Adrenal gland (tissue), 12 donors: ENCODE measurements around the gene SWT1. TPM values are rescaled to one million over a fixed set of nuclear protein-coding genes. Genes with fewer than 3 reads are reported as not detected.

Experiments used
- DNase-seq, 7 donors: peaks; one replicate each; pipeline ENCODE4 v3.0.0-alpha.2; 2019 to 2020
- H3K27ac ChIP-seq, 5 donors: fragments of 200-600 bp; sonication (generic) in 4 of 5; 1 replicate in 3 of 5; 2 replicates in 2 of 5; pipeline versions ENCODE4 v1.5.1 to v1.8.0; 2016 to 2020; ENCODE audit warnings: mild to moderate bottlenecking in 1 of 5
- H3K27me3 ChIP-seq: fragments of 200-600 bp; 2 replicates; pipeline ENCODE4 v1.8.0; 2021
- H3K36me3 ChIP-seq, 2 donors: fragments of 200-600 bp; replicated peaks in 1 of 2; 1 replicate in 1 of 2; 2 replicates in 1 of 2; pipeline versions ENCODE4 v1.5.1 to v1.8.0; 2018 to 2022
- H3K4me1 ChIP-seq, 2 donors: fragments of 200-600 bp; replicated peaks in 1 of 2; 1 replicate in 1 of 2; 2 replicates in 1 of 2; pipeline versions ENCODE4 v1.5.1 to v1.8.0; 2018 to 2021
- H3K4me3 ChIP-seq, 4 donors: fragments of 200-600 bp; sonication (generic) in 3 of 4; one replicate each; pipeline ENCODE4 v1.5.1; 2016 to 2018
- H3K9me3 ChIP-seq, 3 donors: fragments of 200-600 bp; sonication (generic) in 1 of 3; replicated peaks in 1 of 3; 1 replicate in 2 of 3; 2 replicates in 1 of 3; pipeline versions ENCODE4 v1.5.1 to v1.8.0; 2016 to 2021
- CTCF ChIP-seq, 6 experiments: fragments of 450-650 bp in 4 of 6; fragments of 200-600 bp in 2 of 6; sonication (generic) in 1 of 6; IDR thresholded peaks; 1 replicate in 5 of 6; 2 replicates in 1 of 6; pipeline versions ENCODE4 v1.5.1 to v1.8.0; 2016 to 2021; ENCODE audit warnings: antibody characterized with exemption in 6 of 6, mild to moderate bottlenecking in 2 of 6, moderate library complexity in 1 of 6
- POLR2A ChIP-seq, 2 donors: fragments of 450-650 bp; IDR thresholded peaks; one replicate each; pipeline ENCODE4 v1.6.1; 2017; ENCODE audit warnings: antibody characterized with exemption in 2 of 2, mild to moderate bottlenecking in 2 of 2, moderate library complexity in 1 of 2
- WGBS, 4 donors: extraction: QIAGEN DNeasy Blood & Tissue Kit in 2 of 4; methylation state at CpG; one replicate each; pipeline versions ENCODE4 v1.1.5 to v1.1.7; 2013 to 2017; 5-methylcytosine and 5-hydroxymethylcytosine counted together
- intact Hi-C, 2 donors: fragments of 100-400 bp; cut with DNase I; formaldehyde crosslinking; loops; one replicate each; pipeline versions ENCODE4 v1.14.1 to v1.15.0; 2022 to 2023
- polyA plus RNA-seq, 3 donors: library from polyadenylated mRNA; stranded (reverse); fragments of 200-250 nt in 2 of 3; fragments of 350-450 nt in 1 of 3; fragmentation: Illumina TruSeq in 1 of 3; extraction: RNeasy Lipid Tissue Mini Kit (QIAGEN cat#74804) in 1 of 3; gene quantifications; one replicate each; pipeline ENCODE4 v1.2.3, GENCODE V29; 2013 to 2014
- total RNA-seq, 9 donors: library from RNA; depleted of rRNA in 4 of 9; stranded (reverse); fragments of >200 nt in 4 of 9; fragments of 120-200 nt in 1 of 9; fragmentation: NEBNext Ultra II Directional in 1 of 9; extraction: Animal tissue kit (Norgen Biotek cat#: 25700) in 1 of 9; gene quantifications; one replicate each; pipeline versions ENCODE4 v1.1.0 to v1.2.4, GENCODE V29; 2013 to 2023
- donor health status: healthy with polysubstance abuse.
- donor health status: Bipolar disorder and iron deficiency.
- donor health status: DM: yes; HTN: yes; CAD: no.
- donor health status: DM: no; HTN: no; CAD: no.
- donor health status: DM: no; HTN: no; CAD: no.
- donor health status: DM: yes; HTN: yes; CAD: no.

SWT1 gene
- total and polyA plus RNA-seq, 12 donors = 1.9 to 11.0 (median 5.6) TPM

- H3K4me1 ChIP-seq = no peaks in the 10 kb centered on the region
- intact Hi-C loops = no loop called here
- H3K9me3 ChIP-seq = no peaks in the 10 kb centered on the region
- WGBS, 4 donors = 95 to 97% (median 96%) methylated on average over 4 of the region's 4 CpGs
- no peak for TF ChIP-seq CTCF (IDR thresholded peaks at IDR 0.05)
- TF ChIP-seq POLR2A (IDR thresholded peaks at IDR 0.05) = no peak
- H3K4me3 ChIP-seq = no peak overlapping the region
- H3K27ac ChIP-seq = no peak overlapping the region
- no peaks in the 10 kb centered on the region for H3K27me3 ChIP-seq
- no peak for DNase-seq
- peaks cover 0 to 47% of the 10 kb centered on the region in 2 donors for H3K36me3 ChIP-seq
Measured at GRCh38 chr1:185139246-185139645, 17.7 kb upstream of the SWT1 start.

- no peak overlapping the region for H3K27ac ChIP-seq
- TF ChIP-seq CTCF (IDR thresholded peaks at IDR 0.05) = no peak
- TF ChIP-seq POLR2A (IDR thresholded peaks at IDR 0.05) = no peak
- H3K36me3 ChIP-seq = peaks cover 0 to 57% of the 10 kb centered on the region in 2 donors
- intact Hi-C loops = no loop called here
- H3K9me3 ChIP-seq = peaks cover 0 to 6% (median 0%) of the 10 kb centered on the region in 3 donors
- no peak for DNase-seq
- no peaks in the 10 kb centered on the region for H3K27me3 ChIP-seq
- no peak overlapping the region for H3K4me3 ChIP-seq
- no peaks in the 10 kb centered on the region for H3K4me1 ChIP-seq
Measured at GRCh38 chr1:185144233-185144632, 12.7 kb upstream of the SWT1 start.

GRCh38 chr1:185151215-185151614, 5.8 kb upstream of the SWT1 start:
- no peak overlapping the region for H3K27ac ChIP-seq
- H3K9me3 ChIP-seq = peaks cover 0 to 6% (median 0%) of the 10 kb centered on the region in 3 donors
- TF ChIP-seq POLR2A (IDR thresholded peaks at IDR 0.05) = no peak
- H3K4me3 ChIP-seq = no peak overlapping the region
- H3K27me3 ChIP-seq = no peaks in the 10 kb centered on the region
- H3K36me3 ChIP-seq = peaks cover 0 to 42% of the 10 kb centered on the region in 2 donors
- no peak for DNase-seq
- 93 to 97% (median 95%) methylated on average over 5 of the region's 5 CpGs for WGBS, 4 donors
- peaks cover 7 to 38% of the 10 kb centered on the region in 2 donors for H3K4me1 ChIP-seq
- intact Hi-C loops = loop anchor here in 1 of 2 donors (10.0 kb wide), 1 partner anchor 346 kb away; no protein-coding TSS in a partner anchor

GRCh38 chr1:185152187-185152767, 4.7 kb upstream of the SWT1 start:
- intact Hi-C loops = loop anchor here in 1 of 2 donors (10.0 kb wide), 1 partner anchor 347 kb away; no protein-coding TSS in a partner anchor
- DNase-seq = no peak
- WGBS, 4 donors = 76 to 80% (median 79%) methylated on average over 3 of the region's 3 CpGs

More at GRCh38 chr1:185152187-185152767, 4.7 kb upstream of the SWT1 start:
- Histone ChIP-seq H3K27ac (no peak overlapping the region), H3K4me1 (peaks cover 7 to 38% of the 10 kb centered on the region in 2 donors), H3K36me3 (peaks cover 0 to 34% of the 10 kb centered on the region in 2 donors), H3K4me3 (no peak overlapping the region), H3K27me3 (no peaks in the 10 kb centered on the region), H3K9me3 (peaks cover 0 to under 1% (median 0%) of the 10 kb centered on the region in 3 donors)
- TF ChIP-seq CTCF (IDR thresholded peaks at IDR 0.05) = no peak
- no peak for TF ChIP-seq POLR2A (IDR thresholded peaks at IDR 0.05)
